ENCODE measurements around the gene IQSEC1. TPM values are rescaled to one million over a fixed set of nuclear protein-coding genes. Genes with fewer than 3 reads are reported as not detected.

IQSEC1 gene
- total RNA-seq, 2 donors from 2014 or later, result 22.7 to 24.5 TPM

GRCh38 chr3:12985148-12985547 lies 88.1 kb downstream of the IQSEC1 start:
- Histone ChIP-seq H3K27me3 (ENCODE audit: control insufficient read depth, insufficient read depth, low read length, poor library complexity, severe bottlenecking) (no peaks in the 10 kb centered on the region), H3K4me3 (ENCODE audit: low read length) (no peak overlapping the region), H3K4me1 (ENCODE audit: control insufficient read depth, insufficient read depth, low read length) (peaks cover 11% of the 10 kb centered on the region), H3K36me3 (ENCODE audit: control insufficient read depth, insufficient read depth, low read length) (no peaks in the 10 kb centered on the region), H3K27ac (ENCODE audit: low read depth, low read length) (no peak overlapping the region), H3K9ac (ENCODE audit: extremely low read depth, low read length, poor library complexity, severe bottlenecking) (no peak overlapping the region), H3K9me3 (ENCODE audit: control insufficient read depth, low read length) (no peaks in the 10 kb centered on the region)
- no peak for TF ChIP-seq CTCF (conservative IDR thresholded peaks at IDR 0.05)
- Mint-ChIP-seq H3K4me1 (peaks cover 15% of the 10 kb centered on the region), H3K9me3 (peaks cover 7% of the 10 kb centered on the region), H3K27ac (no peak overlapping the region), H3K27me3 (ENCODE audit: insufficient read depth) (peaks cover 6% of the 10 kb centered on the region), H3K4me3 (no peak overlapping the region), H3K36me3 (ENCODE audit: low read depth) (no peaks in the 10 kb centered on the region)
- WGBS, 2 experiments (ENCODE audit: insufficient coverage in 1 of 2, insufficient read length in 1 of 2), result 86 to 100% methylated on average over 1 to 6 of the region's 6 CpGs
- DNase-seq, result peak; percentile 35

GRCh38 chr3:12984023-12984823 lies 89.0 kb downstream of the IQSEC1 start:
- Histone ChIP-seq H3K27me3 (ENCODE audit: control insufficient read depth, insufficient read depth, low read length, poor library complexity, severe bottlenecking) (no peaks in the 10 kb centered on the region), H3K9me3 (ENCODE audit: control insufficient read depth, low read length) (no peaks in the 10 kb centered on the region), H3K27ac (ENCODE audit: low read depth, low read length) (no peak overlapping the region), H3K4me3 (ENCODE audit: low read length) (no peak overlapping the region), H3K9ac (ENCODE audit: extremely low read depth, low read length, poor library complexity, severe bottlenecking) (no peak overlapping the region), H3K36me3 (ENCODE audit: control insufficient read depth, insufficient read depth, low read length) (no peaks in the 10 kb centered on the region), H3K4me1 (ENCODE audit: control insufficient read depth, insufficient read depth, low read length) (peaks cover 14% of the 10 kb centered on the region)
- 56 to 59% methylated on average over 5 to 7 of the region's 7 CpGs for WGBS, 2 experiments (ENCODE audit: insufficient coverage in 1 of 2, insufficient read length in 1 of 2)
- peaks cover 6% of the 10 kb centered on the region for H3K27me3 Mint-ChIP-seq (ENCODE audit: insufficient read depth)
- DNase-seq, result peak; percentile 94
- H3K4me1 Mint-ChIP-seq, result peaks cover 24% of the 10 kb centered on the region
- TF ChIP-seq CTCF (conservative IDR thresholded peaks at IDR 0.05), result peak; percentile 92
- H3K36me3 Mint-ChIP-seq (ENCODE audit: low read depth), result no peaks in the 10 kb centered on the region
- no peak overlapping the region for H3K4me3 Mint-ChIP-seq
- H3K9me3 Mint-ChIP-seq, result peaks cover 7% of the 10 kb centered on the region
- H3K27ac Mint-ChIP-seq, result no peak overlapping the region

GRCh38 chr3:12983319-12983718 lies 89.9 kb downstream of the IQSEC1 start:
- WGBS, 2 experiments (ENCODE audit: insufficient coverage in 1 of 2, insufficient read length in 1 of 2), result 89 to 97% methylated on average over 5 to 9 of the region's 9 CpGs
- H3K4me1 Mint-ChIP-seq, result peaks cover 31% of the 10 kb centered on the region
- TF ChIP-seq CTCF (conservative IDR thresholded peaks at IDR 0.05), result no peak

More at GRCh38 chr3:12983319-12983718, 89.9 kb downstream of the IQSEC1 start:
- no peaks in the 10 kb centered on the region for H3K36me3 ChIP-seq (ENCODE audit: control insufficient read depth, insufficient read depth, low read length)
- H3K36me3 Mint-ChIP-seq (ENCODE audit: low read depth), result no peaks in the 10 kb centered on the region
- H3K27ac ChIP-seq (ENCODE audit: low read depth, low read length), result no peak overlapping the region
- H3K27me3 ChIP-seq (ENCODE audit: control insufficient read depth, insufficient read depth, low read length, poor library complexity, severe bottlenecking), result no peaks in the 10 kb centered on the region
- no peak overlapping the region for H3K4me3 ChIP-seq (ENCODE audit: low read length)
- no peaks in the 10 kb centered on the region for H3K9me3 ChIP-seq (ENCODE audit: control insufficient read depth, low read length)
- no peak overlapping the region for H3K27ac Mint-ChIP-seq
- H3K4me3 Mint-ChIP-seq, result no peak overlapping the region
- peaks cover 14% of the 10 kb centered on the region for H3K4me1 ChIP-seq (ENCODE audit: control insufficient read depth, insufficient read depth, low read length)
- H3K9ac ChIP-seq (ENCODE audit: extremely low read depth, low read length, poor library complexity, severe bottlenecking), result no peak overlapping the region
- peak; percentile 68 for DNase-seq
- H3K9me3 Mint-ChIP-seq, result peaks cover 7% of the 10 kb centered on the region
- H3K27me3 Mint-ChIP-seq (ENCODE audit: insufficient read depth), result peaks cover 6% of the 10 kb centered on the region
